Activated CD4-positive, alpha-beta memory T cell treated with anti-CD3 and anti-CD28 coated beads for 36 hours (primary cell): ENCODE results near the gene HINT3. TPM values are rescaled to one million over a fixed set of nuclear protein-coding genes. Genes with fewer than 3 reads are reported as not detected.
"Not testable (repeated sequence)": the region's sequence is repeated elsewhere in the genome, so short reads cannot be mapped to it uniquely, and the experiment has no call there.

Source experiments
- CTCF ChIA-PET: fragments of 350-600 bp; sonication (Branson Sonifier 250); formaldehyde crosslinking; loops from one replicate; lab custom pipeline; 2021; ENCODE audit warnings: antibody characterized with exemption, inconsistent platforms; lab: Charles Lee
- POLR2A ChIA-PET: fragments of 350-600 bp; sonication (Branson Sonifier 250); formaldehyde crosslinking; loops from one replicate; lab custom pipeline; 2021; ENCODE audit warnings: antibody characterized with exemption; lab: Charles Lee
- DNase-seq: peaks from one replicate; pipeline ENCODE4 v3.0.0-alpha.2; 2020
- H3K27ac Mint-ChIP-seq: one replicate; pipeline ENCODE4 v1.8.0; 2021; ENCODE audit warnings: mixed read lengths
- H3K27me3 Mint-ChIP-seq: one replicate; pipeline ENCODE4 v1.8.0; 2021; ENCODE audit warnings: mixed read lengths
- H3K36me3 Mint-ChIP-seq: one replicate; pipeline ENCODE4 v1.8.0; 2021; ENCODE audit warnings: mixed read lengths
- H3K4me1 Mint-ChIP-seq: one replicate; pipeline ENCODE4 v1.8.0; 2021; ENCODE audit warnings: low read depth, mixed read lengths
- H3K4me3 Mint-ChIP-seq: one replicate; pipeline ENCODE4 v1.8.0; 2021; ENCODE audit warnings: mild to moderate bottlenecking, mixed read lengths
- H3K9me3 Mint-ChIP-seq: one replicate; pipeline ENCODE4 v1.8.0; 2021; ENCODE audit warnings: mixed read lengths
- intact Hi-C: fragments of 100-400 bp; cut with micrococcal nuclease; formaldehyde crosslinking; loops from one replicate; pipeline ENCODE4 v1.15.1; 2023
- total RNA-seq, 2 experiments: library from RNA; stranded (reverse); gene quantifications; one replicate each; pipeline ENCODE4 v1.2.3, GENCODE V29; 2021

The HINT3 gene
- total RNA-seq, 2 experiments from 2014 or later = 9.6 to 9.8 TPM

DNA sequence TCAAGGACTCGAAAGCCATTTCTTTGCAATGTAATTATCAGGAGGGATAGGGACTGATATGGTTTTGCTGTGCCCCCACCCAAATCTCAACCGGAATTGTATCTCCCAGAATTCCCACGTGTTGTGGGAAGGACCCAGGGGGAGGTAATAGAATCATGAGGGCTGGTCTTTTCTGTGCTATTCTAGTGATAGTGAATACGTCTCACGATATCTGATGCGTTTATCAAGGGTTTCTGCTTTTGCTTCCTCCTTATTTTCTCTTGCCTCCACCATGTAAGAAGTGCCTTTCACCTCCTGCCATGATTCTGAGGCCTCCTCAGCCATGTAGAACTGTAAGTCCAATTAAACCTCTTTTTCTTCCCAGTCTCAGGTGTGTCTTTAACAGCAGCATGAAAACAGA is 5.9 kb upstream of the HINT3 start:
- DNase-seq, H3K36me3 Mint-ChIP-seq, H3K27ac Mint-ChIP-seq, intact Hi-C loops, H3K9me3 Mint-ChIP-seq, POLR2A ChIA-PET, H3K4me1 Mint-ChIP-seq, H3K4me3 Mint-ChIP-seq: not testable (repeated sequence)
- H3K27me3 Mint-ChIP-seq = peaks cover 10% of the 10 kb centered on the region
- CTCF ChIA-PET = interaction anchor here (0.7 to 3.3 kb wide), 6 partner anchors 23 to 169 kb away, joined by 3 to 28 read pairs (median 8); no protein-coding TSS in a partner anchor

DNA sequence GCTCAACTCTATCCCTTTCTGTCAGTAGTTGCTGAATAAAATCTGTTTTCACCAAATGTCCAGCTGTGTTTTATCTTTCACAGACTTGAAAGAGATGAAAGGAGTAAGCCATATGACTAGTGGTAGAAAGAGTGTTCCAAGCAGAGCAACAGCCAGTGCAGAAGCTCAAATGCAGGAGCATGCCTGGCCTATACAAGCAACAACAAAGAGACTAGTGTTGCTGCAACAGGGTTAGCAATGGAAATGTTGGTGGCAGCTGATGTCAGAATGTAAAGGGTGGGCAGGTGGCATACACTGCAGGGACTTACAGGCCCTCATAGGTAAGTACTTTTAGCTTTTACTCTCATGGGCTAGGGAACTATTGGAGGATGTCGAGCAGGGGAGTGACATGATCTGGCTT is 5.2 kb upstream of the HINT3 start:
- ChIA-PET POLR2A (interaction anchor here (1.0 to 2.5 kb wide), 2 partner anchors 11 to 170 kb away, joined by 4 to 11 read pairs; no protein-coding TSS in a partner anchor), CTCF (interaction anchor here (0.7 to 3.3 kb wide), 8 partner anchors 11 to 170 kb away, joined by 3 to 28 read pairs (median 3); no protein-coding TSS in a partner anchor)
- no peak overlapping the region for H3K4me3 Mint-ChIP-seq
- peaks cover 10% of the 10 kb centered on the region for H3K27me3 Mint-ChIP-seq
- no peaks in the 10 kb centered on the region for H3K9me3 Mint-ChIP-seq
- H3K4me1 Mint-ChIP-seq = peaks cover 8% of the 10 kb centered on the region
- intact Hi-C loops = no loop called here
- H3K36me3 Mint-ChIP-seq = no peaks in the 10 kb centered on the region
- DNase-seq = no peak
- H3K27ac Mint-ChIP-seq = no peak overlapping the region

DNA sequence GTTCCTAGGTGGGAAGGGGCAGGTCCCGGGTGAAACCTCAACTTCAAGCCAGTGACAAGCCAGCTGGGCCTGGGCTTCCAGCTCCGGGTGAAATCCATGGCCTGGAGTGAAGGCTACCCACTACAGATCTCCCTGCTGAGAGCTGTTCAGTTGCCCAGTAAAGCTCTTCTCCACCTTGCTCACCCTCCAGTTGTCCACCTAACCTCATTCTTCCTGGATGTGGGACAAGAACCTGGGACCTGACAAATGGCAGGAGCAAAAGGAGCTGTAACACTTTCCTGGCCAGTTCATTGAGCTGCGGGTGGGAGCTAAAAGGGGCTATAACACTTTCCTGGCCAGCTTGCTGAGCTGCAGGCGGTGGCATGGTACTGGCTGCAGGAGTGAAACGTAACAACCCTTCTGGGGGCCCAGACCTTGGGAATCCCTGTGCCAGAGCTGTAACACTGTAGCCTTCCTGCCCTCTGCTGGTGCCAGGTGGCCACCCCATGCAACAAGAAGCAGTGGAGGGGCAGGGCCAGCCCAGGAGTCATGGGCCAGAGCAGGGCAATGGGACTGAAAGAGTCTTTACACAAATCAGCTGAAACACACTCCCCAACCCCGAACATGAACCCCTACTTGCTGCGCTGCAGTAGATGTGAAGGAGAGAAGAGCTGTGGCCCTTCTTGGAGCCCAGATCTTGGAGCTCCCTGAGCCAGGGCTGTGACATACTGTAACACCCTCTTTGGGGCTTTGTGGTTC is 3.6 kb upstream of the HINT3 start:
- H3K27ac Mint-ChIP-seq = no peak overlapping the region
- DNase-seq = peak; percentile 62
- no peaks in the 10 kb centered on the region for H3K36me3 Mint-ChIP-seq
- H3K4me1 Mint-ChIP-seq = peaks cover 6% of the 10 kb centered on the region
- ChIA-PET CTCF (interaction anchor here (0.6 to 3.3 kb wide), 15 partner anchors 9 to 172 kb away, joined by 3 to 28 read pairs (median 5); partner anchors contain the start of gene NCOA7), POLR2A (interaction anchor here (1.0 to 2.5 kb wide), 2 partner anchors 162 to 172 kb away, joined by 5 to 11 read pairs; partner anchors contain the start of gene NCOA7)
- intact Hi-C loops = no loop called here
- peaks cover 10% of the 10 kb centered on the region for H3K27me3 Mint-ChIP-seq
- no peaks in the 10 kb centered on the region for H3K9me3 Mint-ChIP-seq
- H3K4me3 Mint-ChIP-seq = no peak overlapping the region

DNA sequence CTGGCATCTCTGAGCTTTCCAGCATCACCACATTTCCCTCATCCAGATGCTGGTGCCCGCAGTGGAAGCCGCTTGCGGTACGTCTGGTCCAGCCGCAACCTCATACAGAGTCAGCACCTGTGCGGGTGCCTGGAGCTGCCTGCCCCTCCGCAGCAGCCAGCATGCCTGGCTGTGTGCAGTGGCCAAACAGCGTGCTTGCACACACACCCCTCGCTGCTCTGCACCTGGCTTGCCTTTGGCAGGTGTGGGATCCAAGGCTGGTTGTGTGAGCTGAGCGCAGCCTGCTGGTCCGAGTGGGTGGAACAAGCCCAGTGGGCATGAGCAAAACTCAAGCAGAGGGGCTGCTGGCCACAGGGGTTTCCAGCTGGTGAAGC is 3.1 kb upstream of the HINT3 start:
- H3K4me1 Mint-ChIP-seq = peaks cover 6% of the 10 kb centered on the region
- no peaks in the 10 kb centered on the region for H3K9me3 Mint-ChIP-seq
- no peak overlapping the region for H3K27ac Mint-ChIP-seq
- H3K27me3 Mint-ChIP-seq = peaks cover 10% of the 10 kb centered on the region
- CTCF ChIA-PET = interaction anchor here (0.6 to 3.3 kb wide), 11 partner anchors 10 to 172 kb away, joined by 3 to 28 read pairs (median 6); partner anchors contain the start of gene NCOA7
- peak; percentile 25 for DNase-seq
- no peak overlapping the region for H3K4me3 Mint-ChIP-seq
- POLR2A ChIA-PET = interaction anchor here (1.0 to 2.5 kb wide), 3 partner anchors 163 to 172 kb away, joined by 4 to 11 read pairs (median 5); partner anchors contain the start of gene NCOA7
- H3K36me3 Mint-ChIP-seq = no peaks in the 10 kb centered on the region
- intact Hi-C loops = no loop called here

DNA sequence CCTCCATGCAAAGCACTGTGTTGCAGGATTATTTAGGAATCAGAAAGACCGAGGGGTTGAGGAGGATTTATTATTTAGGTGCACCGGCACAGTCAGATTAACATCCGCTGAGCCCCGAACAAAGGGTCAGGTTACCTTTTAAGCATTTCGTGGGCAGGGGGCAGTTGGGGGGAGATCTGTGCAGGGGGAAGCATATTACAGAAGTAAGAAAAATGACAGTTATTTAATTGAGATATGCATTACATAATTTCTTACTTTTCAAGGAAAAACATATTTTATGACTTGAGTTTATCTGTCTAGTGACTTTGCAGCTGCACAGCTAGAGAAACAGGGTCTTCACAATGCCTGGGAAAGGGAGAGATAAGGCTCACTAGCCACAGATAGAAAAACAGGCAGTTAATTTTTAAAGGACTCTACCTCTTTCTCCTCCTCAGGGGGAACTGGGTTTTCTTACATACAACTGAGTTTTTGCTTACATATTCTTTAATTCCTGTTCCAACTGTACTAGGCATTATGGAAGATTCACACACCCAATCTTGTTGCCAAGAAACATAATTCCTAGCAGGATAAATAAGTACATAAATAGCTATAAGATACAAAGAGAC is 1.7 kb upstream of the HINT3 start:
- H3K4me3 Mint-ChIP-seq = no peak overlapping the region
- DNase-seq = no peak
- CTCF ChIA-PET = interaction anchor here (1.6 to 5.9 kb wide), 8 partner anchors 8 to 207 kb away, joined by 6 to 106 read pairs (median 28); partner anchors contain the start of gene NCOA7
- H3K4me1 Mint-ChIP-seq = peaks cover 6% of the 10 kb centered on the region
- H3K36me3 Mint-ChIP-seq = no peaks in the 10 kb centered on the region
- POLR2A ChIA-PET = interaction anchor here (1.2 kb wide), 1 partner anchor 164 kb away, joined by 4 read pairs; the partner anchor contains the start of gene NCOA7
- no peaks in the 10 kb centered on the region for H3K9me3 Mint-ChIP-seq
- peaks cover 7% of the 10 kb centered on the region for H3K27me3 Mint-ChIP-seq
- intact Hi-C loops = loop anchor here (5.0 kb wide), 1 partner anchor 653 kb away; the partner anchor contains the start of gene HDDC2
- no peak overlapping the region for H3K27ac Mint-ChIP-seq

DNA sequence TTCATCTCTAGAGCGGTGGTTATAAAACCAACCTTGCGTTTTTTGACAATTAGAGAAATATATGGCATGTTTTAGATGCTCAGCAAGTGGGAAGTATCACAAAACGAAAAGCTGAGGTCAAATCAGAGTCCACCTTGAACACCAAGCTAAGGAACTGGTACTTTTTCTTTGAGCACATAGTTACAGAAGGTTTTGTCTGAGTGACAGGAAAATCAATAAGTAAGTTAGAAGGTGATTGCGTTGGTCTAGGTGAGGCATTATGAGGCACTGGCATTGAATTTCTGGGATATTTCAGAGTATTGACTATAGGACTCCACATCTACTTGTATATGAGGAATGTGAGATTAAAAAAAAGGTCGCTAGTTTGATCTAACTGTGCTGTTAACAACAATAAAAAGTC is 597 bp upstream of the HINT3 start:
- ChIA-PET CTCF (interaction anchor here (0.6 to 5.9 kb wide), 59 partner anchors 9 to 860 kb away, joined by 3 to 106 read pairs (median 6); partner anchors contain the start of genes HDDC2, NCOA7 and TRMT11), POLR2A (interaction anchor here (0.6 to 3.0 kb wide), 13 partner anchors 8 to 178 kb away, joined by 3 to 32 read pairs (median 4); partner anchors contain the start of genes NCOA7 and TRMT11)
- no peaks in the 10 kb centered on the region for H3K36me3 Mint-ChIP-seq
- DNase-seq = no peak
- H3K27ac Mint-ChIP-seq = peak overlapping the region; percentile 43
- peak overlapping the region; percentile 58 for H3K4me3 Mint-ChIP-seq
- H3K9me3 Mint-ChIP-seq = no peaks in the 10 kb centered on the region
- H3K4me1 Mint-ChIP-seq = peaks cover 6% of the 10 kb centered on the region
- intact Hi-C loops = loop anchor here (1.0 to 5.0 kb wide), 9 partner anchors 31 to 654 kb away; partner anchors contain the start of genes HDDC2 and TRMT11
- peaks cover 6% of the 10 kb centered on the region for H3K27me3 Mint-ChIP-seq

DNA sequence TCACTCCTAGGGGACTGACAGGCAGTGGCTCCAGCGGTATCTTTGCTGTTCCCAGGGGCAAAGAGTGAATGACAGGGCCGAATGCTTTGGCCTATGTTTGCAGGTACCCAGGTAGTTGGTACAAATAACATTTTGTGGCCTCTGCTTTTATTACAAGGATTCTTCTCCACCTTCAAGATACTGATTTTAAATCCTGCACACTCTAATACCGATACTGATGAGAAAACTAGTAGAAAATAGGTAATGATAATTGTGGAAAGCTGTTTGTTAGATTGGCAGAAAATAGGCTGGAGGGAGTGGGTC is 772 bp downstream of the HINT3 start:
- no peak overlapping the region for H3K27ac Mint-ChIP-seq
- H3K4me3 Mint-ChIP-seq = no peak overlapping the region
- ChIA-PET POLR2A (interaction anchor here (2.0 to 3.0 kb wide), 3 partner anchors 29 to 176 kb away, joined by 9 to 32 read pairs (median 17); partner anchors contain the start of genes NCOA7 and TRMT11), CTCF (interaction anchor here (0.6 to 5.9 kb wide), 24 partner anchors 8 to 656 kb away, joined by 3 to 106 read pairs (median 10); partner anchors contain the start of genes HDDC2, NCOA7 and TRMT11)
- no peak for DNase-seq
- H3K27me3 Mint-ChIP-seq = peaks cover 2% of the 10 kb centered on the region
- no peaks in the 10 kb centered on the region for H3K9me3 Mint-ChIP-seq
- no peaks in the 10 kb centered on the region for H3K36me3 Mint-ChIP-seq
- H3K4me1 Mint-ChIP-seq = peaks cover 6% of the 10 kb centered on the region
- intact Hi-C loops = loop anchor here (2.0 to 5.0 kb wide), 3 partner anchors 29 to 655 kb away; partner anchors contain the start of genes HDDC2 and TRMT11

DNA sequence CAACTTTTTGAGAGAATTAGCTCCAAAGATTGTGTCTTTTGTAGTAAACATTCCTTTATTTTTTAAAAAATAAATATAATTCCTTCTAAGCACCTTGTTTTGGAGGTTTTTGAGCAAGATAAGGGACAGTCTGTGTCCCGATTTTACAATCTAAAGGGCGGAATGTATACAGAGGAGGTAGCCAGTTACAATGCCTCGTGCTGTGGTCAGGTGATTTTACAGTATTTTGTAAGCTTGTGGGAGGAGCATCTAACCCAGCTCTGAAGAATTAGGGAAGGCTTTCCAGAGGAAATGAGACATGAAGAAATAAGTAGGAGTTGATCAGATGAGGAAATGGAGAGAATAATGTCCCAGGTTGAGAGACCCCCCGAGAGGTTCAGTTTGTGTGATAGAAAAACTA is 1.3 kb downstream of the HINT3 start:
- intact Hi-C loops = loop anchor here (2.0 to 5.0 kb wide), 3 partner anchors 29 to 656 kb away; partner anchors contain the start of genes HDDC2 and TRMT11
- no peak overlapping the region for H3K4me3 Mint-ChIP-seq
- no peak overlapping the region for H3K27ac Mint-ChIP-seq
- no peaks in the 10 kb centered on the region for H3K9me3 Mint-ChIP-seq
- ChIA-PET CTCF (interaction anchor here (1.3 to 5.9 kb wide), 13 partner anchors 10 to 177 kb away, joined by 3 to 106 read pairs (median 29); partner anchors contain the start of genes NCOA7 and TRMT11), POLR2A (interaction anchor here (2.0 to 3.0 kb wide), 3 partner anchors 29 to 177 kb away, joined by 9 to 32 read pairs (median 17); partner anchors contain the start of genes NCOA7 and TRMT11)
- H3K27me3 Mint-ChIP-seq = peaks cover 2% of the 10 kb centered on the region
- H3K36me3 Mint-ChIP-seq = no peaks in the 10 kb centered on the region
- peaks cover 6% of the 10 kb centered on the region for H3K4me1 Mint-ChIP-seq
- DNase-seq = no peak

DNA sequence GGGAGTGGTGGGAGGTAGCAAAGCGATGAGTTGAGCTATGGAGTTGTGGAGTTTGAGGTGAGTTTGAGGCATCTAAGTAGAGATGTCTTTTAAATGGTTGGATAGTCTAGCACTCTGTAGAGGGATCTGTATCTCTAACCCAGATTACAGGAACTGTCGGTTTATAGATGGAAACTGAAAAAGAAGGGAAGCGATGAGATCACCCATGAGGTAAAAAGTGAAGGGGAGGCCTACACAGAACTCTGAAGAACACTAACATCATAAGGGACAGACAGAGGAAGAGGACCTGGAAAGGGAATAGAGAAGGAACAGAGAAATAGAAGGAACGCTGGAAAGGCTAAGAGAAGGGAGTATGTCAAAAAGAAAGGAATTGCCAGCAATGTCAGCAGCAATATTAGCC is 2.5 kb downstream of the HINT3 start:
- intact Hi-C loops = loop anchor here (5.0 kb wide), 1 partner anchor 657 kb away; the partner anchor contains the start of gene HDDC2
- ChIA-PET POLR2A (no interaction called here), CTCF (interaction anchor here (4.6 to 5.9 kb wide), 4 partner anchors 16 to 178 kb away, joined by 31 to 106 read pairs (median 59); partner anchors contain the start of gene NCOA7)

DNA sequence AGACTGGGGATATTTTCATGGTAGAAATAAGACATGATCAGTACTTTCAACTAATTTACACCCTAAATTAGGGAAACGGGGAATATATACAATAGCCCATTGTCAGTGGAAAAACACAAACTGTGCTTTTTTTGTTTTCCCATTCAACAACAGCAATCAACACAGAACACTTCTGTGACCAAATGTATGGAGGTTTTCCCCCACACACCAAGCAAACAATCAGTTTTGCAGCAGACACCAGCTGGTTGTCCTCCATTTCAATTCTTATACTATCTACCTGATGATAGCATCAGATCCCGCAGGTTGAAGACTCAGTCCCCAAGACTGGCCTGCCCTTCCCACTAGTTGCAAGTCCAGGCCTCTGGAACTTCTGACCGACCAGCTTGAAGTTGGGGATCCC is 4.5 kb downstream of the HINT3 start:
- POLR2A ChIA-PET = no interaction called here
- Mint-ChIP-seq H3K4me1 (peaks cover 8% of the 10 kb centered on the region), H3K36me3 (no peaks in the 10 kb centered on the region), H3K27ac (no peak overlapping the region), H3K4me3 (no peak overlapping the region), H3K27me3 (no peaks in the 10 kb centered on the region), H3K9me3 (no peaks in the 10 kb centered on the region)
- intact Hi-C loops = no loop called here
- DNase-seq = no peak
- CTCF ChIA-PET = interaction anchor here (1.4 to 2.0 kb wide), 3 partner anchors 13 to 72 kb away, joined by 4 to 5 read pairs (median 4); no protein-coding TSS in a partner anchor

More for the DNA sequence above, 2.5 kb downstream of the HINT3 start:
- Mint-ChIP-seq H3K4me1 (peaks cover 12% of the 10 kb centered on the region), H3K36me3 (no peaks in the 10 kb centered on the region), H3K9me3 (no peaks in the 10 kb centered on the region), H3K27me3 (no peaks in the 10 kb centered on the region), H3K4me3 (no peak overlapping the region), H3K27ac (no peak overlapping the region)
- no peak for DNase-seq

DNA sequence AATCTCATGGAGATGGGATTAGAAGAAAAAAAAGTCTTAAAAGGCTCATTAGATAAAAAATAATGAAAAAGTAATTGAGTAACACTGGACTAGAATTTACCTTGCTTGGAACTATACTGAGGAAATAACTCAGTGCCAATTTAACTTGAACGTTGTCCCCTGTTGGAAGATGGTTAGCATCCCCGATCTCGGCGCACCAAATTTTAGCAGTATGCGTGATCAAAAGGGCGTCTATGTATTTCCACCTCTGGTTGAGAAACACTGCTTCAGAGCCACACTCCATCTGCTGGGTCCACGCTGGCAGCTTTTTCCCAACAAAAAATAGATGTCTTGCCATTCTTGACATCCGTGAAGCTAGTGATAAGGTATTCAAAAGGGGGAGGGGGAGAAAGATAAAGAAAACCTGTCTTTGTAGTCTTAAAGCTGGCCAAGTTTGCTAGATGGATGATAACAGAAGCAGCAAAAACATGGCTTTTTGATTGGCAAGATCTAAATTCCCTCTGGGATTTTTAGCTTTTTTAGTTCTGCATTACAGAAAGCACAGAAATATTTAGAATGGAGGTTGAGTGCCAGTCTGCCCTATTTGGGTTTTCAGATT is 6.4 kb downstream of the HINT3 start:
- Mint-ChIP-seq H3K36me3 (peaks cover 6% of the 10 kb centered on the region), H3K27me3 (no peaks in the 10 kb centered on the region), H3K9me3 (no peaks in the 10 kb centered on the region), H3K4me3 (no peak overlapping the region), H3K27ac (no peak overlapping the region), H3K4me1 (peaks cover 9% of the 10 kb centered on the region)
- CTCF ChIA-PET = interaction anchor here (0.6 to 1.8 kb wide), 3 partner anchors 11 to 172 kb away, joined by 3 to 9 read pairs (median 4); partner anchors contain the start of gene NCOA7
- intact Hi-C loops = no loop called here
- DNase-seq = no peak
- POLR2A ChIA-PET = no interaction called here
